Measurements from ENCODE around the gene ERICH6B. TPM values are rescaled to one million over a fixed set of nuclear protein-coding genes. Genes with fewer than 3 reads are reported as not detected.
A peak's percentile ranks its signal among the peaks of the same experiment; 100 is the strongest.

The ERICH6B gene
- total RNA-seq, 1 experiment from 2014 or later = not detected

GRCh38 chr13:45508776-45509175 is 106.8 kb downstream of the ERICH6B start:
- DNase-seq (ENCODE audit: low read depth) = no peak

GRCh38 chr13:45506811-45507210 is 108.7 kb downstream of the ERICH6B start:
- DNase-seq (ENCODE audit: low read depth) = no peak

DNA sequence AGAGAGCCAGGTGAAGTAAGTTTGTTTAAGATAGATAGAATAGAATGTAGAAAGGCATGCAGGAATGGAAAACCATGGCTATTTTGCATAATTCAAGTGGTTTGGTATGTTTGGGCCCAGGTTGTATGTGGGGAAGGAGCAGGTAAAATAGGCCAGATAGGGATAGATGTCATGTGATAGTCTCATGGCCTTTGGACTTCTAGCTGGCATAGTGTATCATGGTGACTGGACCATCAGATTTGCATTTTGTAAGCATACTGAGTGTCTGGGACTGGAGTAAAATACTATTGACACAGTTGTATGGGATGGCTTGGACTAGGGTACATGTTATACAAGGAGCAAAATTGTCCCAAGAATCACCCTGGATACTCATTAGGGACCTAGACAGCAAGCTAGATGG is 111.9 kb downstream of the ERICH6B start:
- DNase-seq (ENCODE audit: low read depth) = no peak

GRCh38 chr13:45501175-45501526 is 114.4 kb downstream of the ERICH6B start:
- no peak for DNase-seq (ENCODE audit: low read depth)

DNA sequence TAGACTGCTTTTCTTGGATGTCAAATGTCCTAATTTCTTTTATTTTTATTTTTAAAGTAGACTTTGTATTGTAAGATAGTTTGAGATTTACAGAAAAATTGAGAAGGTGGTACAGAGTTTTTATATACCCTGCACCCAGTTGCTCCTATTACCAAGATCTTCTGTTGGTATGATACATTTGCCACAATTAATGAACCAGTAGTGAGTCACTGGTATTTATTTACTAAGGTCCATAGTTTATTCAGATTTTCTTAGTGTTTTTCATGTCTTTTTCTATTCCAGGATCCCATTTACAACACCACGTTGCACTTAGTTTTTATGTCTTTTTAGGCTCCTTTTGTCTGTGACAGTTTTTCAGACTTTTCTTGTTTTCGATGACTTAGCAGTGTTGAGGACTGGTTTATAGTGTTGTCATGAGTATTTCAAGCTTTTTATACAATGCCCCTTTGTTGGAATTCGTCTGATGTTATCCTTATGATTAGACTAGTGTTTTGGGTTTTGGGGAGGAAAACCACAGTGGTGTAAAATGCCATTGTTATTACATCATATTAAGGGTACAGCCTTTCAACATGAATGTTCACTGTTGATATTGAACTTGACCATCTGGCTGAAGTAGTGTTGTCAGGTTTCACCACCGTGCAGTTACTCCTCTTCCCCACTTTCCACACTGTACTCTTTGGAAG is 114.9 kb downstream of the ERICH6B start:
- DNase-seq (ENCODE audit: low read depth) = peak; percentile 96

- DNase-seq (ENCODE audit: low read depth) = no peak
These were observed 118.6 kb downstream of the ERICH6B start for GRCh38 chr13:45496942-45497341.

DNA sequence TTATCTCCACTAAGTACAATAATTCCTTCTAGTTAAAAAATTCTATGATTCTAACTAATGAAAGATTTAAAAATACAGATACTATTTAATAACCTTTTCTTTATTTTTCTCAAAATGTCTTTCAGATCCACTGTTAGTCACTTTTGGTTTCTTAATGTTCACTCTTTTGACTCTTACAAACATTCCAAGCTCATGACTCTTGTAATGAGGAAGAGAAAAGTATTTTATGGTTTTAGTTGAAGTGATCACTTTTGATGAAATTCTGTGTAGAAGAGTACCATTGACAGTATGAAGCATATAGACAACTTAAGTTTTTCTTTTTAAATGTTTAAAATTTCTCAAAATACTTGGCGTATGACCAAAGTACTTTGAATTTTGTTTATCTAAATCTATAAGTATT is 123.0 kb downstream of the ERICH6B start:
- peak; percentile 82 for DNase-seq (ENCODE audit: low read depth)

Other genes with a start within 250 kb of the ERICH6B start
- 9.2 and 14.2 TPM in 2 replicates for gene SLC25A30, start 197.4 kb downstream of the ERICH6B start, total RNA-seq (2014; rRNA removed)
- gene COG3, start 150.8 kb downstream of the ERICH6B start, total RNA-seq (2014; rRNA removed) = 28.3 and 29.8 TPM in 2 replicates
- gene CBY2, start 86.6 kb upstream of the ERICH6B start, total RNA-seq (2014; rRNA removed) = not detected in 2 replicates
- not detected in 2 replicates for gene SIAH3, start 236.0 kb upstream of the ERICH6B start, total RNA-seq (2014; rRNA removed)